ENCODE measurements around the gene ZNF132. TPM values are rescaled to one million over a fixed set of nuclear protein-coding genes. Genes with fewer than 3 reads are reported as not detected.

The ZNF132 gene
- total and polyA plus RNA-seq, 9 of the 15 experiments (the other 6 are each of a cell fraction or from before 2014, with no cell fraction given), result 0.03 to 0.42 (median 0.10) TPM; not detected in 5

GRCh38 chr19:58387338-58388174, 52.4 kb downstream of the ZNF132 start (continued):
- TF ChIP-seq, protein P1, sequence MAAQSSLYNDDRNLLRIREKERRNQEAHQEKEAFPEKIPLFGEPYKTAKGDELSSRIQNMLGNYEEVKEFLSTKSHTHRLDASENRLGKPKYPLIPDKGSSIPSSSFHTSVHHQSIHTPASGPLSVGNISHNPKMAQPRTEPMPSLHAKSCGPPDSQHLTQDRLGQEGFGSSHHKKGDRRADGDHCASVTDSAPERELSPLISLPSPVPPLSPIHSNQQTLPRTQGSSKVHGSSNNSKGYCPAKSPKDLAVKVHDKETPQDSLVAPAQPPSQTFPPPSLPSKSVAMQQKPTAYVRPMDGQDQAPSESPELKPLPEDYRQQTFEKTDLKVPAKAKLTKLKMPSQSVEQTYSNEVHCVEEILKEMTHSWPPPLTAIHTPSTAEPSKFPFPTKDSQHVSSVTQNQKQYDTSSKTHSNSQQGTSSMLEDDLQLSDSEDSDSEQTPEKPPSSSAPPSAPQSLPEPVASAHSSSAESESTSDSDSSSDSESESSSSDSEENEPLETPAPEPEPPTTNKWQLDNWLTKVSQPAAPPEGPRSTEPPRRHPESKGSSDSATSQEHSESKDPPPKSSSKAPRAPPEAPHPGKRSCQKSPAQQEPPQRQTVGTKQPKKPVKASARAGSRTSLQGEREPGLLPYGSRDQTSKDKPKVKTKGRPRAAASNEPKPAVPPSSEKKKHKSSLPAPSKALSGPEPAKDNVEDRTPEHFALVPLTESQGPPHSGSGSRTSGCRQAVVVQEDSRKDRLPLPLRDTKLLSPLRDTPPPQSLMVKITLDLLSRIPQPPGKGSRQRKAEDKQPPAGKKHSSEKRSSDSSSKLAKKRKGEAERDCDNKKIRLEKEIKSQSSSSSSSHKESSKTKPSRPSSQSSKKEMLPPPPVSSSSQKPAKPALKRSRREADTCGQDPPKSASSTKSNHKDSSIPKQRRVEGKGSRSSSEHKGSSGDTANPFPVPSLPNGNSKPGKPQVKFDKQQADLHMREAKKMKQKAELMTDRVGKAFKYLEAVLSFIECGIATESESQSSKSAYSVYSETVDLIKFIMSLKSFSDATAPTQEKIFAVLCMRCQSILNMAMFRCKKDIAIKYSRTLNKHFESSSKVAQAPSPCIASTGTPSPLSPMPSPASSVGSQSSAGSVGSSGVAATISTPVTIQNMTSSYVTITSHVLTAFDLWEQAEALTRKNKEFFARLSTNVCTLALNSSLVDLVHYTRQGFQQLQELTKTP (IDR thresholded peaks at IDR 0.05; ENCODE audit: low read depth in 1 of 2, partially characterized antibody in 2 of 2), result peak in 1 of 2 experiments; percentile 23
- TF ChIP-seq RAD21 (CRISPR knock-in tag; conservative IDR thresholded peaks at IDR 0.05 in 1 of 2, IDR thresholded peaks at IDR 0.05 in 1 of 2), result peak in 1 of 2 experiments; percentile 34; a peak in 1 of 4 replicates
- TF ChIP-seq ZNF445 (CRISPR knock-in tag; IDR thresholded peaks at IDR 0.05; ENCODE audit: low read depth), result no peak
- TF ChIP-seq MEIS2 (IDR thresholded peaks at IDR 0.05; ENCODE audit: partially characterized antibody), result peak; percentile 49
- TF ChIP-seq MAZ (CRISPR knock-in tag; conservative IDR thresholded peaks at IDR 0.05 in 1 of 2, IDR thresholded peaks at IDR 0.05 in 1 of 2), result no peak
- TF ChIP-seq PTBP1 (IDR thresholded peaks at IDR 0.05; ENCODE audit: low read depth, low read length), result 0 out of 2 replicates have a peak, but pooled peaks have one; percentile 78
- TF ChIP-seq HNRNPL (IDR thresholded peaks at IDR 0.05; ENCODE audit: low read depth, low read length), result 0 out of 2 replicates have a peak, but pooled peaks have one; percentile 9
- TF ChIP-seq ZEB2 (IDR thresholded peaks at IDR 0.05), result peak; percentile 14; the same call in 1 of the 2 replicates
- no peak for TF ChIP-seq PRMT5 (CRISPR knock-in tag; IDR thresholded peaks at IDR 0.05)
- TF ChIP-seq ATF1 (CRISPR knock-in tag; IDR thresholded peaks at IDR 0.05), result no peak
- TF ChIP-seq ATF1 (tag; IDR thresholded peaks at IDR 0.05), result peak; percentile 80
- no peak for TF ChIP-seq ZNF77 (CRISPR knock-in tag; IDR thresholded peaks at IDR 0.05)
- TF ChIP-seq MXI1 (IDR thresholded peaks at IDR 0.05; ENCODE audit: low read depth, low read length), result no peak
- TF ChIP-seq TGIF2 (CRISPR knock-in tag; IDR thresholded peaks at IDR 0.05), result peak; percentile 31; the same call in 1 of the 2 replicates
- no peak for TF ChIP-seq ZNF778 (CRISPR knock-in tag; IDR thresholded peaks at IDR 0.05)
- TF ChIP-seq, protein P2, sequence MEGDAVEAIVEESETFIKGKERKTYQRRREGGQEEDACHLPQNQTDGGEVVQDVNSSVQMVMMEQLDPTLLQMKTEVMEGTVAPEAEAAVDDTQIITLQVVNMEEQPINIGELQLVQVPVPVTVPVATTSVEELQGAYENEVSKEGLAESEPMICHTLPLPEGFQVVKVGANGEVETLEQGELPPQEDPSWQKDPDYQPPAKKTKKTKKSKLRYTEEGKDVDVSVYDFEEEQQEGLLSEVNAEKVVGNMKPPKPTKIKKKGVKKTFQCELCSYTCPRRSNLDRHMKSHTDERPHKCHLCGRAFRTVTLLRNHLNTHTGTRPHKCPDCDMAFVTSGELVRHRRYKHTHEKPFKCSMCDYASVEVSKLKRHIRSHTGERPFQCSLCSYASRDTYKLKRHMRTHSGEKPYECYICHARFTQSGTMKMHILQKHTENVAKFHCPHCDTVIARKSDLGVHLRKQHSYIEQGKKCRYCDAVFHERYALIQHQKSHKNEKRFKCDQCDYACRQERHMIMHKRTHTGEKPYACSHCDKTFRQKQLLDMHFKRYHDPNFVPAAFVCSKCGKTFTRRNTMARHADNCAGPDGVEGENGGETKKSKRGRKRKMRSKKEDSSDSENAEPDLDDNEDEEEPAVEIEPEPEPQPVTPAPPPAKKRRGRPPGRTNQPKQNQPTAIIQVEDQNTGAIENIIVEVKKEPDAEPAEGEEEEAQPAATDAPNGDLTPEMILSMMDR (IDR thresholded peaks at IDR 0.05 in 2 of 3, conservative IDR thresholded peaks at IDR 0.05 in 1 of 3; ENCODE audit: insufficient read depth in 2 of 3, low read depth in 1 of 3, low read length in 3 of 3), result peak; percentile 34 to 42 (median 35); a peak in 5 of 6 replicates
- peak; percentile 6 for TF ChIP-seq CHD1 (IDR thresholded peaks at IDR 0.05; ENCODE audit: low read length)
- TF ChIP-seq E2F5 (CRISPR knock-in tag; IDR thresholded peaks at IDR 0.05), result no peak
- TF ChIP-seq NR2C2 (CRISPR knock-in tag; IDR thresholded peaks at IDR 0.05), result no peak
- TF ChIP-seq NR2C2 (tag; IDR thresholded peaks at IDR 0.05), result peak; percentile 92
- TF ChIP-seq ELF1 (tag; IDR thresholded peaks at IDR 0.05), result peak; percentile 71; the same call in 1 of the 2 replicates

Measured in K562 (cell line).